ENCODE results near the gene S100PBP. TPM values are rescaled to one million over a fixed set of nuclear protein-coding genes. Genes with fewer than 3 reads are reported as not detected.

The S100PBP gene
- total and polyA plus RNA-seq, 2 of the 13 experiments (the other 11 are each of a cell fraction or from before 2014, with no cell fraction given): 20.4 to 26.1 TPM

DNA sequence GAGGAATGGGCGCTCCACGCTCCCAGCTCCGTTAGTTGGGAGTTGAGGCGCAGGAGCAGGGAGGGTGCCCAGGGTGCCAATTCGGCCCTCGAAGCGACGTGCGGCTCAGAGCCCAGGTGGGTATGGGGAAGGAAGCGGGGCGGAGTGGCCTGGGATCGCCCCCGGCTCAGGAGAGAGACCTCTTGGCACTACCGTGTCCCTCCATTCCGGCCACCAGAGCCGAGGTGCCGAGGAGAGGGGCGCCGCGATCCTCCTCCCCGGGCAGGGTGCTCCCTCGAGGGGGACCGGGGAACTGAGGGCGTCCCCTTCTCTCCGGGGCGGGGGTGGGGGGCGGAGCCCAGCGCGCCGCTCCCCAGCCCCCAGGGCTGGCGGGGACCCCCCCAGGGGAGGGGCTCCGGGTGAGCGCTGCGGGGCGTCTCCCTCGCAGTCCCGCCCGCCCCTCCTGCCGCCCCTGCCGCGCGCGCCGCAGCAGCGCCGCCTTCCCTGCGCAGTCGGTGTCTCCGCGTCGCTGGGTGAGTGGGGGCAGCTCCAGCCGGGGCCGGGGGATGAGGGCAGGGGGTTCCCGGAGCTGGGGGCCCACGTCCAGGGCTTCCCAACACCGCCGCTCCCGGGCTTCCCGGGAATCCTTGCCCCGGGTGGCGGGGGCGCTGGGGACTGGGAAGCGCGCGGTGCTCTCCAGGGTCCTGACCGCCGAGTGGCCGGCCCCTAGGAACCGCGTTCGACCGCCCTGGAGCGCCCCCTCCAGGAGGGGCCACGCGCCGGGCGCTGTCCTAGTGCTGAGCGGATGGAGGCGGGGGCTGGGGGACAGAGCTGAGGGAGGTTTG, 68.8 kb downstream of the S100PBP start, which contains the start of gene HPCA (continued):
- TF ChIP-seq, protein P1, sequence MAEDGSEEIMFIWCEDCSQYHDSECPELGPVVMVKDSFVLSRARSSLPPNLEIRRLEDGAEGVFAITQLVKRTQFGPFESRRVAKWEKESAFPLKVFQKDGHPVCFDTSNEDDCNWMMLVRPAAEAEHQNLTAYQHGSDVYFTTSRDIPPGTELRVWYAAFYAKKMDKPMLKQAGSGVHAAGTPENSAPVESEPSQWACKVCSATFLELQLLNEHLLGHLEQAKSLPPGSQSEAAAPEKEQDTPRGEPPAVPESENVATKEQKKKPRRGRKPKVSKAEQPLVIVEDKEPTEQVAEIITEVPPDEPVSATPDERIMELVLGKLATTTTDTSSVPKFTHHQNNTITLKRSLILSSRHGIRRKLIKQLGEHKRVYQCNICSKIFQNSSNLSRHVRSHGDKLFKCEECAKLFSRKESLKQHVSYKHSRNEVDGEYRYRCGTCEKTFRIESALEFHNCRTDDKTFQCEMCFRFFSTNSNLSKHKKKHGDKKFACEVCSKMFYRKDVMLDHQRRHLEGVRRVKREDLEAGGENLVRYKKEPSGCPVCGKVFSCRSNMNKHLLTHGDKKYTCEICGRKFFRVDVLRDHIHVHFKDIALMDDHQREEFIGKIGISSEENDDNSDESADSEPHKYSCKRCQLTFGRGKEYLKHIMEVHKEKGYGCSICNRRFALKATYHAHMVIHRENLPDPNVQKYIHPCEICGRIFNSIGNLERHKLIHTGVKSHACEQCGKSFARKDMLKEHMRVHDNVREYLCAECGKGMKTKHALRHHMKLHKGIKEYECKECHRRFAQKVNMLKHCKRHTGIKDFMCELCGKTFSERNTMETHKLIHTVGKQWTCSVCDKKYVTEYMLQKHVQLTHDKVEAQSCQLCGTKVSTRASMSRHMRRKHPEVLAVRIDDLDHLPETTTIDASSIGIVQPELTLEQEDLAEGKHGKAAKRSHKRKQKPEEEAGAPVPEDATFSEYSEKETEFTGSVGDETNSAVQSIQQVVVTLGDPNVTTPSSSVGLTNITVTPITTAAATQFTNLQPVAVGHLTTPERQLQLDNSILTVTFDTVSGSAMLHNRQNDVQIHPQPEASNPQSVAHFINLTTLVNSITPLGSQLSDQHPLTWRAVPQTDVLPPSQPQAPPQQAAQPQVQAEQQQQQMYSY (CRISPR knock-in tag; IDR thresholded peaks at IDR 0.05): peak; percentile 80
- TF ChIP-seq MAFK (conservative IDR thresholded peaks at IDR 0.05 in 1 of 2, IDR thresholded peaks at IDR 0.05 in 1 of 2; ENCODE audit: low read length in 2 of 2) (no peak), SATB2 (CRISPR knock-in tag; IDR thresholded peaks at IDR 0.05) (peak; percentile 97), TMF1 (CRISPR knock-in tag; IDR thresholded peaks at IDR 0.05; ENCODE audit: low read depth) (peak; percentile 97), ZNF879 (CRISPR knock-in tag; IDR thresholded peaks at IDR 0.05) (peak; percentile 98), SMARCE1 (IDR thresholded peaks at IDR 0.05; ENCODE audit: borderline replicate concordance) (no peak), SIN3B (IDR thresholded peaks at IDR 0.05; ENCODE audit: low read length) (no peak), CREB1 (IDR thresholded peaks at IDR 0.05) (no peak), CREB1 (CRISPR knock-in tag; IDR thresholded peaks at IDR 0.05) (peak; percentile 37; the same call in 1 of the 2 replicates), ZNF496 (CRISPR knock-in tag; IDR thresholded peaks at IDR 0.05; ENCODE audit: insufficient replicate concordance) (no peak), ZNF335 (CRISPR knock-in tag; IDR thresholded peaks at IDR 0.05) (peak; percentile 94), HNRNPH1 (optimal IDR thresholded peaks at IDR 0.05; ENCODE audit: low read depth, low read length) (no peak), TEAD3 (CRISPR knock-in tag; optimal IDR thresholded peaks at IDR 0.05; ENCODE audit: borderline replicate concordance) (peak; percentile 70), SNAPC2 (CRISPR knock-in tag; IDR thresholded peaks at IDR 0.05) (peak; percentile 92), ZNF792 (CRISPR knock-in tag; IDR thresholded peaks at IDR 0.05) (peak; percentile 98), NPAS2 (CRISPR knock-in tag; IDR thresholded peaks at IDR 0.05; ENCODE audit: borderline replicate concordance) (peak; percentile 92; the same call in 1 of the 2 replicates)
- TF ChIP-seq, protein P2, sequence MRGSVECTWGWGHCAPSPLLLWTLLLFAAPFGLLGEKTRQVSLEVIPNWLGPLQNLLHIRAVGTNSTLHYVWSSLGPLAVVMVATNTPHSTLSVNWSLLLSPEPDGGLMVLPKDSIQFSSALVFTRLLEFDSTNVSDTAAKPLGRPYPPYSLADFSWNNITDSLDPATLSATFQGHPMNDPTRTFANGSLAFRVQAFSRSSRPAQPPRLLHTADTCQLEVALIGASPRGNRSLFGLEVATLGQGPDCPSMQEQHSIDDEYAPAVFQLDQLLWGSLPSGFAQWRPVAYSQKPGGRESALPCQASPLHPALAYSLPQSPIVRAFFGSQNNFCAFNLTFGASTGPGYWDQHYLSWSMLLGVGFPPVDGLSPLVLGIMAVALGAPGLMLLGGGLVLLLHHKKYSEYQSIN (CRISPR knock-in tag; IDR thresholded peaks at IDR 0.05; ENCODE audit: borderline replicate concordance): peak; percentile 68; the same call in 1 of the 2 replicates
- TF ChIP-seq, protein P3, sequence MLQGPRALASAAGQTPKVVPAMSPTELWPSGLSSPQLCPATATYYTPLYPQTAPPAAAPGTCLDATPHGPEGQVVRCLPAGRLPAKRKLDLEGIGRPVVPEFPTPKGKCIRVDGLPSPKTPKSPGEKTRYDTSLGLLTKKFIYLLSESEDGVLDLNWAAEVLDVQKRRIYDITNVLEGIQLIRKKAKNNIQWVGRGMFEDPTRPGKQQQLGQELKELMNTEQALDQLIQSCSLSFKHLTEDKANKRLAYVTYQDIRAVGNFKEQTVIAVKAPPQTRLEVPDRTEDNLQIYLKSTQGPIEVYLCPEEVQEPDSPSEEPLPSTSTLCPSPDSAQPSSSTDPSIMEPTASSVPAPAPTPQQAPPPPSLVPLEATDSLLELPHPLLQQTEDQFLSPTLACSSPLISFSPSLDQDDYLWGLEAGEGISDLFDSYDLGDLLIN (CRISPR knock-in tag; IDR thresholded peaks at IDR 0.05; ENCODE audit: borderline replicate concordance): peak; percentile 83; the same call in 1 of the 2 replicates
- TF ChIP-seq, protein P4, sequence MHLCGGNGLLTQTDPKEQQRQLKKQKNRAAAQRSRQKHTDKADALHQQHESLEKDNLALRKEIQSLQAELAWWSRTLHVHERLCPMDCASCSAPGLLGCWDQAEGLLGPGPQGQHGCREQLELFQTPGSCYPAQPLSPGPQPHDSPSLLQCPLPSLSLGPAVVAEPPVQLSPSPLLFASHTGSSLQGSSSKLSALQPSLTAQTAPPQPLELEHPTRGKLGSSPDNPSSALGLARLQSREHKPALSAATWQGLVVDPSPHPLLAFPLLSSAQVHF (CRISPR knock-in tag; IDR thresholded peaks at IDR 0.05): peak; percentile 98
- TF ChIP-seq, protein P5, sequence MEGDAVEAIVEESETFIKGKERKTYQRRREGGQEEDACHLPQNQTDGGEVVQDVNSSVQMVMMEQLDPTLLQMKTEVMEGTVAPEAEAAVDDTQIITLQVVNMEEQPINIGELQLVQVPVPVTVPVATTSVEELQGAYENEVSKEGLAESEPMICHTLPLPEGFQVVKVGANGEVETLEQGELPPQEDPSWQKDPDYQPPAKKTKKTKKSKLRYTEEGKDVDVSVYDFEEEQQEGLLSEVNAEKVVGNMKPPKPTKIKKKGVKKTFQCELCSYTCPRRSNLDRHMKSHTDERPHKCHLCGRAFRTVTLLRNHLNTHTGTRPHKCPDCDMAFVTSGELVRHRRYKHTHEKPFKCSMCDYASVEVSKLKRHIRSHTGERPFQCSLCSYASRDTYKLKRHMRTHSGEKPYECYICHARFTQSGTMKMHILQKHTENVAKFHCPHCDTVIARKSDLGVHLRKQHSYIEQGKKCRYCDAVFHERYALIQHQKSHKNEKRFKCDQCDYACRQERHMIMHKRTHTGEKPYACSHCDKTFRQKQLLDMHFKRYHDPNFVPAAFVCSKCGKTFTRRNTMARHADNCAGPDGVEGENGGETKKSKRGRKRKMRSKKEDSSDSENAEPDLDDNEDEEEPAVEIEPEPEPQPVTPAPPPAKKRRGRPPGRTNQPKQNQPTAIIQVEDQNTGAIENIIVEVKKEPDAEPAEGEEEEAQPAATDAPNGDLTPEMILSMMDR (CRISPR knock-in tag; IDR thresholded peaks at IDR 0.05): peak; percentile 81
- TF ChIP-seq, protein P6, sequence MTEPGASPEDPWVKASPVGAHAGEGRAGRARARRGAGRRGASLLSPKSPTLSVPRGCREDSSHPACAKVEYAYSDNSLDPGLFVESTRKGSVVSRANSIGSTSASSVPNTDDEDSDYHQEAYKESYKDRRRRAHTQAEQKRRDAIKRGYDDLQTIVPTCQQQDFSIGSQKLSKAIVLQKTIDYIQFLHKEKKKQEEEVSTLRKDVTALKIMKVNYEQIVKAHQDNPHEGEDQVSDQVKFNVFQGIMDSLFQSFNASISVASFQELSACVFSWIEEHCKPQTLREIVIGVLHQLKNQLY (CRISPR knock-in tag; IDR thresholded peaks at IDR 0.05): peak; percentile 76
